MM.1S (cell line): Measurements from ENCODE around the gene IZUMO2.

ENCODE experiments used
- DNase-seq: peaks from one replicate; pipeline ENCODE4 v3.0.0-alpha.2; 2015
- H2AFZ ChIP-seq: fragments of 300-600 bp; sonication (generic); 2 replicates; pipeline ENCODE4 v1.6.0; 2016; ENCODE audit warnings: antibody characterized with exemption, low read length
- H3F3A ChIP-seq: fragments of 300-600 bp; sonication (generic); 2 replicates; pipeline ENCODE4 v1.6.1; 2016; ENCODE audit warnings: mild to moderate bottlenecking, antibody characterized with exemption, low read length, moderate library complexity, mixed read lengths; ENCODE audit not compliant: insufficient read depth
- H3K27ac ChIP-seq: fragments of 300-600 bp; sonication (generic); 2 replicates; pipeline ENCODE4 v1.5.1; 2016; ENCODE audit warnings: mild to moderate bottlenecking, low read length
- H3K27me3 ChIP-seq: fragments of 300-600 bp; sonication (generic); replicated peaks from 2 replicates; pipeline ENCODE4 v1.6.0; 2016; ENCODE audit warnings: low read length; ENCODE audit not compliant: insufficient read depth
- H3K36me3 ChIP-seq: fragments of 300-600 bp; sonication (generic); replicated peaks from 2 replicates; pipeline ENCODE4 v1.6.1; 2016; ENCODE audit warnings: mild to moderate bottlenecking, low read length, mixed read lengths; ENCODE audit not compliant: insufficient read depth
- H3K4me1 ChIP-seq: fragments of 300-600 bp; sonication (generic); 2 replicates; pipeline ENCODE4 v1.6.1; 2016; ENCODE audit warnings: low read length, mixed read lengths
- H3K4me2 ChIP-seq: fragments of 300-600 bp; sonication (generic); 2 replicates; pipeline ENCODE4 v1.6.0; 2016; ENCODE audit warnings: low read depth, low read length
- H3K4me3 ChIP-seq: fragments of 300-600 bp; sonication (generic); 2 replicates; pipeline ENCODE4 v1.5.1; 2016; ENCODE audit warnings: low read length, mixed read lengths
- H3K79me2 ChIP-seq: fragments of 300-600 bp; sonication (generic); 2 replicates; pipeline ENCODE4 v1.6.1; 2016; ENCODE audit warnings: mixed run types, low read length, mixed read lengths
- H3K9ac ChIP-seq: fragments of 300-600 bp; sonication (generic); 2 replicates; pipeline ENCODE4 v1.6.1; 2016; ENCODE audit warnings: low read length, mixed read lengths
- H3K9me2 ChIP-seq: fragments of 300-600 bp; sonication (generic); replicated peaks from 2 replicates; pipeline ENCODE4 v1.6.1; 2016; ENCODE audit warnings: mild to moderate bottlenecking, low read length, mixed read lengths; ENCODE audit not compliant: insufficient read depth
- H3K9me3 ChIP-seq: fragments of 300-600 bp; sonication (generic); replicated peaks from 2 replicates; pipeline ENCODE4 v1.6.1; 2016; ENCODE audit warnings: mild to moderate bottlenecking, low read length, mixed read lengths; ENCODE audit not compliant: insufficient read depth
- H4K20me1 ChIP-seq: fragments of 300-600 bp; sonication (generic); 2 replicates; pipeline ENCODE4 v1.6.1; 2016; ENCODE audit warnings: mild to moderate bottlenecking, low read length, moderate library complexity, mixed read lengths; ENCODE audit not compliant: insufficient read depth
- EZH2 ChIP-seq: fragments of 300-600 bp; sonication (generic); optimal IDR thresholded peaks from 2 replicates; pipeline ENCODE3; 2017; ENCODE audit warnings: low read depth, mild to moderate bottlenecking, antibody characterized with exemption, low read length, mixed read lengths
- EZH2phosphoT487 ChIP-seq: fragments of 300-600 bp; sonication (generic); IDR thresholded peaks from 2 replicates; pipeline ENCODE4 v1.6.1; 2018; ENCODE audit warnings: antibody characterized with exemption, low read length
- TF ChIP-seq, protein P1 (sequence below): fragments of 300-600 bp; sonication (generic); IDR thresholded peaks from 2 replicates; pipeline ENCODE4 v1.5.1; 2016; ENCODE audit warnings: antibody characterized with exemption, low read length, mixed read lengths

IZUMO2 gene

DNA sequence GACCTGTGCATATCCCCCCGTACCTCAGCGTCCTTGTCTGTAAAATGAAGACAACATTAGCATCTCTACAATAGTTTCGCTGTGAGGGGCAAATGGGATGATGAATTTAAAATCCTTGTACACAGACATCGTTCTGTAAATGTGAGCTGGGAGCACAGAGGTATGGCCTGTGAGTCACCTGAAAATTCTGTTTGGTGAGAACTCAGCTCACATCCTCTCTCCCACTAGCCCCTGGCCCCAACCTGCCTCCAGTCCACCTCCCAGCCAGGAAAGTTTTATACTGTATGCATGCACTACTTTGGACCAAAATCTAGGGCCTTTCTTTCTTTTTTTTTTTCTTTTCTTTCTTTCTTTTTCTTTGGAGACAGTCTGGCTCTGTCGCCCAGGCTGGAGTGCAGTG is 8.7 kb upstream of the IZUMO2 start:
- Histone ChIP-seq H3K9me3 (no peaks in the 10 kb centered on the region), H3K27me3 (peaks cover 58% of the 10 kb centered on the region), H3K4me3 (no peak overlapping the region), H3K27ac (no peak overlapping the region), H2AFZ (no peak overlapping the region), H3K36me3 (no peaks in the 10 kb centered on the region), H3K4me2 (no peak overlapping the region), H3K9me2 (no peaks in the 10 kb centered on the region), H3K4me1 (no peaks in the 10 kb centered on the region), H3K79me2 (no peaks in the 10 kb centered on the region), H3F3A (no peaks in the 10 kb centered on the region), H3K9ac (no peak overlapping the region), H4K20me1 (no peaks in the 10 kb centered on the region)
- no peak for DNase-seq
- TF ChIP-seq, protein P1, sequence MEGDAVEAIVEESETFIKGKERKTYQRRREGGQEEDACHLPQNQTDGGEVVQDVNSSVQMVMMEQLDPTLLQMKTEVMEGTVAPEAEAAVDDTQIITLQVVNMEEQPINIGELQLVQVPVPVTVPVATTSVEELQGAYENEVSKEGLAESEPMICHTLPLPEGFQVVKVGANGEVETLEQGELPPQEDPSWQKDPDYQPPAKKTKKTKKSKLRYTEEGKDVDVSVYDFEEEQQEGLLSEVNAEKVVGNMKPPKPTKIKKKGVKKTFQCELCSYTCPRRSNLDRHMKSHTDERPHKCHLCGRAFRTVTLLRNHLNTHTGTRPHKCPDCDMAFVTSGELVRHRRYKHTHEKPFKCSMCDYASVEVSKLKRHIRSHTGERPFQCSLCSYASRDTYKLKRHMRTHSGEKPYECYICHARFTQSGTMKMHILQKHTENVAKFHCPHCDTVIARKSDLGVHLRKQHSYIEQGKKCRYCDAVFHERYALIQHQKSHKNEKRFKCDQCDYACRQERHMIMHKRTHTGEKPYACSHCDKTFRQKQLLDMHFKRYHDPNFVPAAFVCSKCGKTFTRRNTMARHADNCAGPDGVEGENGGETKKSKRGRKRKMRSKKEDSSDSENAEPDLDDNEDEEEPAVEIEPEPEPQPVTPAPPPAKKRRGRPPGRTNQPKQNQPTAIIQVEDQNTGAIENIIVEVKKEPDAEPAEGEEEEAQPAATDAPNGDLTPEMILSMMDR, result no peak
- TF ChIP-seq EZH2phosphoT487 (no peak), EZH2 (no peak)

DNA sequence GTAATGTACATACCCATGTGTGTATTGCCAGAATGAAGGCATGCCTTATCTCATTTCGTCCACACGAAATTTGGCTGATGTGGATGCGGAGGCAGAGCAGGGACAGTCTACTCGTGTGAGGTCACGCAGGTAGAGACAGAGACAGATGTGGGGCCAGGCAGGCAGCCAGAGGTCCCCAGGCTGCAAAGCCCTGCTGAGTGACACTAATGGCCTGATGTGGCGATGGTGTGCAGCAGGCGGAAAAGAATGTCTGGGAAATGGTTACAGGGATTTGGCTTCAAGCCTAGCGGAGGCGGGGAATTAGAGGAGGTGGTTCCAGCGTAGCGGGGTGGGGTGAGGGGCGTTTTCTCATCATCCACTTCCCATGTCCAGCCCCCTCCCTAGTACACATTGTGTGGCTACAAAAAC is 4.2 kb upstream of the IZUMO2 start:
- Histone ChIP-seq H4K20me1 (no peaks in the 10 kb centered on the region), H3K4me2 (no peak overlapping the region), H3K27ac (no peak overlapping the region), H2AFZ (no peak overlapping the region), H3K27me3 (peaks cover 73% of the 10 kb centered on the region), H3K4me1 (no peaks in the 10 kb centered on the region), H3F3A (no peaks in the 10 kb centered on the region), H3K79me2 (no peaks in the 10 kb centered on the region), H3K9me3 (no peaks in the 10 kb centered on the region), H3K9ac (no peak overlapping the region), H3K9me2 (no peaks in the 10 kb centered on the region), H3K4me3 (no peak overlapping the region), H3K36me3 (no peaks in the 10 kb centered on the region)
- no peak for DNase-seq
- TF ChIP-seq EZH2, result no peak
- TF ChIP-seq, protein P1, result no peak
- no peak for TF ChIP-seq EZH2phosphoT487

DNA sequence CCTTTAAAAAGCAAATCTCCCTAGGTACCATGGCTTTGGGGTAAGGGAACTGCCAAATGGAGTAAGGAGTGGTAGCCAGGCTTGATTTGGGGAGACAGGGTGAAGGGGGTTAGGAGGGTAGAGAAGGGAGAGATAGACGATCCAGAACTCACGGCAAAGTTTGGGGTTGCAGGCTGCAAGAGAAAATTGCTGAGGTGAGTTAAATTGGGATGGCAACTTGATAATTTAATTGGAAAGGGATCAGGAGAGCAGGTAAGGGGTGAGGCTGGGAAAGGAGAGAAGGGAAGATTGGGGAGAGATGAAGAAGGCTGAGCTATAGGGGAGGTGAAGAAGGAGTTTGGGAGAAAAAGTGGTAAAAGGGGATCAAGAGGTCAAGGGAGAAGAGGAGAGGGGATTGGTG is 4.0 kb downstream of the IZUMO2 start:
- H3K9me3 ChIP-seq, result no peaks in the 10 kb centered on the region

More for the DNA sequence above, 4.0 kb downstream of the IZUMO2 start:
- no peaks in the 10 kb centered on the region for H3K4me1 ChIP-seq
- no peaks in the 10 kb centered on the region for H4K20me1 ChIP-seq
- H3K4me2 ChIP-seq, result no peak overlapping the region
- H3K79me2 ChIP-seq, result no peaks in the 10 kb centered on the region
- H3K36me3 ChIP-seq, result no peaks in the 10 kb centered on the region
- DNase-seq, result no peak
- H3K27ac ChIP-seq, result no peak overlapping the region
- H3K9ac ChIP-seq, result no peak overlapping the region
- TF ChIP-seq, protein P1, result no peak
- TF ChIP-seq EZH2phosphoT487, result no peak
- TF ChIP-seq EZH2, result no peak
- peaks cover 61% of the 10 kb centered on the region for H3K27me3 ChIP-seq
- H3K4me3 ChIP-seq, result no peak overlapping the region
- H3F3A ChIP-seq, result no peaks in the 10 kb centered on the region
- H3K9me2 ChIP-seq, result no peaks in the 10 kb centered on the region
- no peak overlapping the region for H2AFZ ChIP-seq
